H1 (cell line): Measurements from ENCODE around the gene MFSD2B. TPM values are rescaled to one million over a fixed set of nuclear protein-coding genes. Genes with fewer than 3 reads are reported as not detected.

Source experiments
- CTCF ChIA-PET: fragments of 300-600 bp; sonication (Branson Sonifier 250); formaldehyde crosslinking; loops from one replicate; lab custom pipeline; 2021; ENCODE audit not compliant: partially characterized antibody; lab: Charles Lee
- POLR2A ChIA-PET: fragments of 300-600 bp; sonication (Branson Sonifier 250); formaldehyde crosslinking; loops from one replicate; lab custom pipeline; 2021; ENCODE audit warnings: inconsistent platforms; ENCODE audit not compliant: partially characterized antibody; lab: Charles Lee
- DNase-seq, 2 experiments: peaks; one replicate each; pipeline versions ENCODE4 v3.0.0 to v3.0.0-alpha.2; 2010 to 2022; ENCODE audit warnings: low spot score in 2 of 2, low read depth in 1 of 2, mixed read lengths in 1 of 2
- FAIRE-seq: peaks from 2 replicates; lab custom pipeline; 2011; peaks lifted over from hg19 to GRCh38; lab: Jason Lieb, UNC
- H2AFZ ChIP-seq: 2 replicates; pipeline ENCODE4 v1.8.1; 2012; ENCODE audit warnings: low read length, inconsistent platforms
- H2AK5ac ChIP-seq: 2 replicates; pipeline ENCODE4 v1.6.1; 2013; ENCODE audit warnings: low read depth, low read length
- H2BK120ac ChIP-seq: replicated peaks from 2 replicates; pipeline ENCODE3; 2013; ENCODE audit warnings: low read depth, low read length, inconsistent platforms
- H2BK12ac ChIP-seq: 2 replicates; pipeline ENCODE4 v1.6.1; 2013; ENCODE audit warnings: low read depth, low read length
- H2BK15ac ChIP-seq: 2 replicates; pipeline ENCODE4 v1.6.1; 2013; ENCODE audit warnings: low read length
- H2BK20ac ChIP-seq: 2 replicates; pipeline ENCODE4 v1.6.1; 2013; ENCODE audit warnings: low read length
- H2BK5ac ChIP-seq: 2 replicates; pipeline ENCODE4 v1.6.1; 2013; ENCODE audit warnings: low read depth, low read length
- H3K14ac ChIP-seq: 2 replicates; pipeline ENCODE4 v1.6.1; 2013; ENCODE audit warnings: inconsistent platforms; ENCODE audit not compliant: insufficient read length
- H3K18ac ChIP-seq: 2 replicates; pipeline ENCODE4 v1.6.1; 2013; ENCODE audit warnings: low read length; ENCODE audit errors: extremely low read depth
- H3K23ac ChIP-seq: 2 replicates; pipeline ENCODE4 v1.6.1; 2013; ENCODE audit warnings: inconsistent platforms; ENCODE audit not compliant: insufficient read length
- H3K23me2 ChIP-seq: 2 replicates; pipeline ENCODE4 v1.6.1; 2013; ENCODE audit warnings: low read depth, low read length
- H3K27ac ChIP-seq: 2 replicates; pipeline ENCODE4 v1.6.1; 2011; ENCODE audit warnings: low read depth, low read length, inconsistent platforms
- H3K27me3 ChIP-seq, 4 experiments: replicated peaks in 1 of 4; 1 replicate in 1 of 4; 2 replicates in 3 of 4; pipeline versions ENCODE4 v1.6.1 to v1.8.1; 2011 to 2013; ENCODE audit warnings: low read length in 3 of 4, mild to moderate bottlenecking in 3 of 4, inconsistent platforms in 2 of 4, mixed read lengths in 2 of 4, moderate library complexity in 1 of 4; ENCODE audit not compliant: control insufficient read depth in 3 of 4, insufficient read depth in 3 of 4; ENCODE audit errors: extremely low read depth in 1 of 4
- H3K36me3 ChIP-seq, 4 experiments: 2 replicates each; pipeline versions ENCODE4 v1.6.1 to v1.8.1; 2011 to 2013; ENCODE audit warnings: mild to moderate bottlenecking in 4 of 4, low read length in 3 of 4, moderate library complexity in 2 of 4, control low read depth in 1 of 4, inconsistent platforms in 1 of 4; ENCODE audit not compliant: insufficient read depth in 4 of 4, control insufficient read depth in 2 of 4
- H3K4ac ChIP-seq: replicated peaks from 2 replicates; pipeline ENCODE3; 2013; ENCODE audit warnings: low read length, low read depth, mixed read lengths, inconsistent platforms; ENCODE audit not compliant: insufficient read length
- H3K4me1 ChIP-seq, 4 experiments: replicated peaks in 1 of 4; 1 replicate in 1 of 4; 2 replicates in 3 of 4; pipeline versions ENCODE4 v1.6.1 to v1.8.1; 2011 to 2013; ENCODE audit warnings: low read length in 3 of 4, inconsistent platforms in 2 of 4, mixed read lengths in 1 of 4; ENCODE audit not compliant: insufficient read depth in 4 of 4, control insufficient read depth in 3 of 4
- H3K4me2 ChIP-seq, 2 experiments: 2 replicates each; pipeline versions ENCODE4 v1.6.1 to v1.8.1; 2011 to 2013; ENCODE audit warnings: low read depth in 2 of 2, low read length in 2 of 2, control low read depth in 1 of 2, inconsistent platforms in 1 of 2, mild to moderate bottlenecking in 1 of 2; ENCODE audit not compliant: insufficient read depth in 1 of 2
- H3K4me3 ChIP-seq, 4 experiments: fragments of 200-600, 300-600 bp in 1 of 4; sonication (generic), shearing (Covaris generic), sonication (Bioruptor Twin) in 1 of 4; 2 replicates each; pipeline versions ENCODE4 v1.5.1 to v1.8.1; 2011 to 2016; ENCODE audit warnings: low read length in 4 of 4, low read depth in 3 of 4, control low read depth in 2 of 4, inconsistent platforms in 2 of 4, mild to moderate bottlenecking in 2 of 4, mixed read lengths in 1 of 4, moderate library complexity in 1 of 4; ENCODE audit not compliant: insufficient read depth in 2 of 4; ENCODE audit errors: extremely low read depth in 1 of 4
- H3K56ac ChIP-seq: replicated peaks from 2 replicates; pipeline ENCODE3; 2013; ENCODE audit warnings: low read depth, mild to moderate bottlenecking, mixed read lengths, low read length, inconsistent platforms; ENCODE audit not compliant: insufficient read length
- H3K79me1 ChIP-seq: 2 replicates; pipeline ENCODE4 v1.6.1; 2013; ENCODE audit warnings: low read depth, low read length, control low read depth
- H3K79me2 ChIP-seq, 2 experiments: 2 replicates each; pipeline versions ENCODE4 v1.6.1 to v1.8.1; 2012 to 2013; ENCODE audit warnings: low read length in 2 of 2, mild to moderate bottlenecking in 2 of 2, inconsistent platforms in 1 of 2; ENCODE audit not compliant: insufficient read depth in 2 of 2, control insufficient read depth in 1 of 2
- H3K9ac ChIP-seq, 4 experiments: replicated peaks in 1 of 4; 1 replicate in 1 of 4; 2 replicates in 3 of 4; pipeline versions ENCODE4 v1.6.1 to v1.8.1; 2011 to 2013; ENCODE audit warnings: low read depth in 3 of 4, low read length in 3 of 4, control low read depth in 2 of 4, mild to moderate bottlenecking in 2 of 4, moderate library complexity in 2 of 4, inconsistent platforms in 1 of 4; ENCODE audit errors: extremely low read depth in 1 of 4
- H3K9me3 ChIP-seq, 2 experiments: 2 replicates each; pipeline versions ENCODE4 v1.6.1 to v1.8.1; 2012 to 2013; ENCODE audit warnings: mild to moderate bottlenecking in 2 of 2, moderate library complexity in 2 of 2, control low read depth in 1 of 2, inconsistent platforms in 1 of 2, low read depth in 1 of 2, low read length in 1 of 2, mixed read lengths in 1 of 2; ENCODE audit not compliant: insufficient read depth in 2 of 2
- H4K20me1 ChIP-seq, 2 experiments: replicated peaks in 1 of 2; 2 replicates each; pipeline versions ENCODE3 to v1.8.1; 2011 to 2013; ENCODE audit warnings: inconsistent platforms in 2 of 2, low read length in 2 of 2, mild to moderate bottlenecking in 1 of 2; ENCODE audit not compliant: insufficient read depth in 2 of 2, control insufficient read depth in 1 of 2
- H4K5ac ChIP-seq: 2 replicates; pipeline ENCODE4 v1.6.1; 2013; ENCODE audit warnings: low read length, low read depth, mixed read lengths, inconsistent platforms; ENCODE audit not compliant: insufficient read length
- H4K8ac ChIP-seq: 2 replicates; pipeline ENCODE4 v1.8.0; 2013; ENCODE audit warnings: mild to moderate bottlenecking, moderate library complexity, low read length, inconsistent platforms; ENCODE audit not compliant: insufficient read depth; ENCODE audit errors: extremely low read depth
- H4K91ac ChIP-seq: replicated peaks from 2 replicates; pipeline ENCODE3; 2013; ENCODE audit warnings: low read length, mixed read lengths, inconsistent platforms; ENCODE audit not compliant: insufficient read length
- ATF3 ChIP-seq: IDR thresholded peaks from 2 replicates; pipeline ENCODE4 v1.6.1; 2011; ENCODE audit warnings: low read depth, mild to moderate bottlenecking, low read length; ENCODE audit not compliant: insufficient read depth
- BCL11A ChIP-seq, 2 experiments: IDR thresholded peaks; one replicate each; pipeline ENCODE4 v1.6.1; 2011; ENCODE audit warnings: low read depth in 2 of 2, low read length in 2 of 2, mild to moderate bottlenecking in 2 of 2
- BRCA1 ChIP-seq: IDR thresholded peaks from 2 replicates; pipeline ENCODE4 v1.6.1; 2012; ENCODE audit warnings: low read depth, low read length, improper control_type of control experiment
- CEBPB ChIP-seq: IDR thresholded peaks from 2 replicates; pipeline ENCODE4 v1.6.1; 2012; ENCODE audit warnings: low read depth, low read length
- EP300 ChIP-seq, 2 experiments: IDR thresholded peaks; 1 replicate in 1 of 2; 2 replicates in 1 of 2; pipeline ENCODE4 v1.6.1; 2011 to 2012; ENCODE audit warnings: low read depth in 2 of 2, low read length in 2 of 2, mild to moderate bottlenecking in 2 of 2, borderline replicate concordance in 1 of 2, inconsistent platforms in 1 of 2, moderate library complexity in 1 of 2
- GABPA ChIP-seq: IDR thresholded peaks from 2 replicates; pipeline ENCODE4 v1.6.1; 2011; ENCODE audit warnings: mild to moderate bottlenecking, low read length, moderate library complexity, borderline replicate concordance; ENCODE audit not compliant: insufficient read depth
- KDM4A ChIP-seq: IDR thresholded peaks from one replicate; pipeline ENCODE4 v1.7.1; 2012; ENCODE audit warnings: low read depth, mild to moderate bottlenecking, moderate library complexity, low read length, inconsistent platforms; ENCODE audit not compliant: severe bottlenecking
- KDM5A ChIP-seq: fragments of 200-600 bp; IDR thresholded peaks from 2 replicates; pipeline ENCODE4 v1.7.1; 2012; ENCODE audit warnings: mild to moderate bottlenecking, low read length, inconsistent platforms, mixed read lengths
- SP2 ChIP-seq: IDR thresholded peaks from 2 replicates; pipeline ENCODE4 v1.6.1; 2012; ENCODE audit warnings: mild to moderate bottlenecking, low read length, inconsistent platforms
- SP4 ChIP-seq: IDR thresholded peaks from 2 replicates; pipeline ENCODE4 v1.6.1; 2012; ENCODE audit warnings: low read length, inconsistent platforms
- TAF7 ChIP-seq: optimal IDR thresholded peaks from 2 replicates; pipeline ENCODE3; 2011; ENCODE audit warnings: low read depth, mild to moderate bottlenecking, inconsistent platforms, low read length, moderate library complexity, borderline replicate concordance
- YY1 ChIP-seq: IDR thresholded peaks from 2 replicates; pipeline ENCODE4 v1.6.1; 2011; ENCODE audit warnings: low read depth, mild to moderate bottlenecking, low read length
- WGBS, 2 experiments: shearing (Covaris generic) in 1 of 2; methylation state at CpG; one replicate each; pipeline versions ENCODE4 v1.1.6 to v1.1.7; 2013 to 2015; ENCODE audit warnings: low lambda C conversion rate in 2 of 2, mixed read lengths in 2 of 2, inconsistent platforms in 1 of 2, low coverage in 1 of 2, missing lambda C conversion rate in 1 of 2; ENCODE audit not compliant: insufficient replicate concordance in 2 of 2, insufficient coverage in 1 of 2, insufficient read length in 1 of 2; ENCODE audit errors: extremely low coverage in 1 of 2, missing lambda C conversion rate in 1 of 2; 5-methylcytosine and 5-hydroxymethylcytosine counted together
- polyA plus RNA-seq, 7 experiments: library from polyadenylated mRNA; depleted of rRNA in 3 of 7; stranded (reverse) in 5 of 7; unstranded in 2 of 7; fragments of >200 nt in 5 of 7; fragments of 200-250 nt in 2 of 7; gene quantifications; 1 replicate in 5 of 7; 2 replicates in 1 of 7; 4 replicates in 1 of 7; pipeline versions ENCODE4 v1.2.1 to v1.2.3, GENCODE V29; 2011 to 2013; ENCODE audit warnings: missing spikeins in 2 of 7, mixed read lengths in 2 of 7
- total RNA-seq: library from RNA; stranded (reverse); fragmentation: NEBNext Ultra II Directional; extraction: Animal tissue kit (Norgen Biotek cat#: 25700); gene quantifications from 2 replicates; pipeline ENCODE4 v1.2.1, GENCODE V29; 2021

Gene MFSD2B
- total and polyA plus RNA-seq, 2 of the 8 experiments (the other 6 are each of a cell fraction or from before 2014, with no cell fraction given), result 0.33 to 0.48 TPM

- no peak overlapping the region for H3K27ac ChIP-seq
- peaks cover 0 to 14% (median 3%) of the 10 kb centered on the region in 4 experiments; a peak in 3 of 8 replicates for H3K36me3 ChIP-seq
- H2BK15ac ChIP-seq, result peak overlapping the region; percentile 16; the same call in 1 of the 2 replicates
- H2AK5ac ChIP-seq, result no peak overlapping the region
- H3K9ac ChIP-seq, result no peak overlapping the region
- H3K23ac ChIP-seq, result no peak overlapping the region
- 0 out of 2 replicates have a peak overlapping the region, but pooled peaks have one; percentile 32 for H2BK20ac ChIP-seq
- no peaks in the 10 kb centered on the region for H3K9me3 ChIP-seq
- no peak overlapping the region for H2BK12ac ChIP-seq
- ChIA-PET POLR2A (interaction anchor here (1.1 to 2.1 kb wide), 4 partner anchors 11 to 94 kb away, joined by 3 to 8 read pairs (median 4); partner anchors contain the start of genes ATAD2B and MFSD2B), CTCF (interaction anchor here (1.0 to 2.9 kb wide), 7 partner anchors 9 to 64 kb away, joined by 3 to 16 read pairs (median 6); partner anchors contain the start of gene TP53I3)
- FAIRE-seq (no peak), DNase-seq (no peak)
- H4K8ac ChIP-seq, result no peak overlapping the region
- H3K56ac ChIP-seq, result no peak overlapping the region
- no peaks in the 10 kb centered on the region for H4K20me1 ChIP-seq
- no peak overlapping the region for H2BK120ac ChIP-seq
- H4K5ac ChIP-seq, result no peak overlapping the region
- H3K4me1 ChIP-seq, result peaks cover 6 to 38% (median 15%) of the 10 kb centered on the region in 4 experiments
- no peaks in the 10 kb centered on the region for H3K27me3 ChIP-seq
- no peak overlapping the region for H3K4ac ChIP-seq
- H3K79me2 ChIP-seq, result peaks cover 0 to 5% of the 10 kb centered on the region in 2 experiments; a peak in 1 of 4 replicates
- no peak overlapping the region for H3K4me3 ChIP-seq
- H3K23me2 ChIP-seq, result no peaks in the 10 kb centered on the region
- H3K14ac ChIP-seq, result no peak overlapping the region
- no peak overlapping the region for H2AFZ ChIP-seq
- no peak overlapping the region for H3K18ac ChIP-seq
- no peak overlapping the region for H3K4me2 ChIP-seq
- 73% methylated on average over 4 of the region's 4 CpGs; no CpG with 5 or more reads in 1 of the 2 experiments for WGBS, 2 experiments
- no peak overlapping the region for H4K91ac ChIP-seq
- no peak overlapping the region for H2BK5ac ChIP-seq
- peaks cover 6% of the 10 kb centered on the region; the same call in 1 of the 2 replicates for H3K79me1 ChIP-seq
- TF ChIP-seq EP300 (IDR thresholded peaks at IDR 0.05; ENCODE audit: borderline replicate concordance in 1 of 2, low read depth in 2 of 2, low read length in 2 of 2) (no peak), YY1 (no peak), SP4 (no peak), ATF3 (no peak), KDM4A (no peak), CEBPB (no peak), TAF7 (no peak), SP2 (no peak), BCL11A (IDR thresholded peaks at IDR 0.05; ENCODE audit: low read depth in 2 of 2, low read length in 2 of 2) (no peak), BRCA1 (no peak), GABPA (no peak), KDM5A (no peak)
Observed at GRCh38 chr2:24020244-24020643, 10.4 kb downstream of the MFSD2B start.
